Karpas-422 (cell line): Measurements from ENCODE around the gene YTHDF1. TPM values are rescaled to one million over a fixed set of nuclear protein-coding genes. Genes with fewer than 3 reads are reported as not detected.

ENCODE experiments used
- DNase-seq: peaks from one replicate; pipeline ENCODE4 v3.0.0-alpha.2; 2015
- H2AFZ ChIP-seq: fragments of 200-600 bp; sonication (generic); 2 replicates; pipeline ENCODE4 v1.6.1; 2014; ENCODE audit warnings: antibody characterized with exemption, low read length, mixed read lengths
- H3K27ac ChIP-seq: fragments of 200-600 bp; sonication (generic); 2 replicates; pipeline ENCODE4 v1.5.1; 2014; ENCODE audit warnings: mild to moderate bottlenecking, low read length, moderate library complexity
- H3K27me3 ChIP-seq: fragments of 200-600 bp; sonication (generic); 2 replicates; pipeline ENCODE4 v1.6.1; 2014; ENCODE audit warnings: low read length, mixed read lengths
- H3K36me3 ChIP-seq: fragments of 200-600 bp; sonication (generic); 2 replicates; pipeline ENCODE4 v1.6.1; 2014; ENCODE audit warnings: low read length, mixed read lengths; ENCODE audit not compliant: insufficient read depth
- H3K4me1 ChIP-seq: fragments of 200-600 bp; sonication (generic); 2 replicates; pipeline ENCODE4 v1.6.1; 2014; ENCODE audit warnings: mild to moderate bottlenecking, low read length, mixed read lengths
- H3K4me2 ChIP-seq: fragments of 200-600 bp; sonication (generic); 2 replicates; pipeline ENCODE4 v1.6.1; 2014; ENCODE audit warnings: low read length, low read depth, mild to moderate bottlenecking; ENCODE audit not compliant: poor library complexity, severe bottlenecking
- H3K4me3 ChIP-seq: fragments of 200-600 bp; sonication (generic); 2 replicates; pipeline ENCODE4 v1.5.1; 2014; ENCODE audit warnings: mild to moderate bottlenecking, antibody characterized with exemption, low read length, mixed read lengths
- H3K79me2 ChIP-seq: fragments of 200-600 bp; sonication (generic); 2 replicates; pipeline ENCODE4 v1.6.1; 2014; ENCODE audit warnings: mild to moderate bottlenecking, low read length, mixed read lengths
- H3K9ac ChIP-seq: fragments of 200-600 bp; sonication (generic); 2 replicates; pipeline ENCODE4 v1.6.0; 2014; ENCODE audit warnings: low read length
- H3K9me2 ChIP-seq: fragments of 200-600 bp; sonication (generic), shearing (Covaris generic); replicated peaks from 2 replicates; pipeline ENCODE4 v1.6.0; 2014; ENCODE audit warnings: mild to moderate bottlenecking, low read length, moderate library complexity; ENCODE audit not compliant: insufficient read depth
- H3K9me3 ChIP-seq: fragments of 300-700, 200-600 bp; sonication (generic); 2 replicates; pipeline ENCODE4 v1.6.1; 2014; ENCODE audit warnings: low read length, mixed read lengths
- H4K20me1 ChIP-seq: fragments of 200-600 bp; sonication (generic); 2 replicates; pipeline ENCODE4 v1.6.1; 2014; ENCODE audit warnings: mild to moderate bottlenecking, antibody characterized with exemption, low read length, low read depth; ENCODE audit not compliant: insufficient read depth
- total RNA-seq: library from RNA; depleted of rRNA; stranded (reverse); fragments of >200 nt; shearing (Covaris generic); gene quantifications from 2 replicates; pipeline ENCODE4 v1.2.3, GENCODE V29; 2014; ENCODE audit warnings: low replicate concordance

Gene YTHDF1
- total RNA-seq, 1 experiment from 2014 or later = 24.1 TPM

DNA sequence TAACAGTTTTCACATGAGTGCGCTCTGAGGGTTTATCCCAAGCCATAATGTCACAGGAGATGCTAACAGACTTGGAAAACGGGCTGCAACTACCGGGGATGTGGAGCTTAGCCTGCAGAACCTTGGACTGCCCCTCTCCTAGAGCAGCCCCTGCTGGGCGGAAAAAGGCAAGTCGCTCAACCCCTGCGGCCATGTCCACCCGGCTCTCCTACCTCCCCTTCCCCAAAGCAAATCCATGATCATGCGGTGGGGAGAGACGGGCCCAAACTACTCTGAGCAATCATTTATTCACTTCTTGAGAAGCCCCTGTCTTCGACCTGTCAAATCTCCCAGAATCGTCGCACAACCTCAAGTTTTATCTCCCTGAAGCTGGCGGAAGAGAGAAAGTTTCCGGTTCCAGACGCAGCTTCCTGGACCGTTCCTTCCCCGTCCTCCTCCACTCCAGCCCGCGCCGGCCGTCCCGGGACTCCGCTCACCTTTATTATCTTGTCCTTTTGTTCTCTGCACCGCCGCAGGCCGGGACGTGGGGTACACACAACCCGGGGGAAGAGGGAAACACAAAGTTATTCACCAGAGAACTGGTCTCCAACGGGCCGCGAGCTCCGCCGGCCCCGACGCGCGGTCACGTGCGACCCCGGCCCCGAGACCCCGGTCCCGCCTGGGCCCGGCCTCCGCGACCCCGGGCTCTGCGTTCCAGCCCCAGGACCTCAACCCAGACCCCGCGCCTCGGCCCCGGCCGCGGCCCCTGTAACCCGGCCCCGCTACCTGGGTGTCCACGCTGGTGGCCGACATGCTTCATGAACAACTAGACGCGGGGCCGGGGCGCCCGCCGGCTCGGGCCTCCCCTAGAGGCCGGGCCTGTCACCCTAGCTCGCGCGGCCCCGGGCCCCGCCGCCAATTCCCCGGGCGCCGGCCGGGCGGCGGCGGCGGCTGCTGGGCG, 560 bp downstream of the YTHDF1 start:
- Histone ChIP-seq H2AFZ (no peak overlapping the region), H3K27me3 (no peaks in the 10 kb centered on the region), H3K27ac (peak overlapping the region; percentile 47), H3K9me2 (no peaks in the 10 kb centered on the region), H3K79me2 (peaks cover 53% of the 10 kb centered on the region), H3K36me3 (peaks cover 21% of the 10 kb centered on the region), H3K4me2 (peak overlapping the region; percentile 74), H3K4me1 (peaks cover 22% of the 10 kb centered on the region), H3K9me3 (no peaks in the 10 kb centered on the region), H3K4me3 (peak overlapping the region; percentile 88), H3K9ac (peak overlapping the region; percentile 98), H4K20me1 (peaks cover 32% of the 10 kb centered on the region)
- peak; percentile 66 for DNase-seq

GRCh38 chr20:63214514-63214913, 1.4 kb downstream of the YTHDF1 start:
- peaks cover 24% of the 10 kb centered on the region for H3K36me3 ChIP-seq
- no peaks in the 10 kb centered on the region for H3K27me3 ChIP-seq
- H3K4me2 ChIP-seq = peak overlapping the region; percentile 74
- no peaks in the 10 kb centered on the region for H3K9me3 ChIP-seq
- no peak overlapping the region for H3K27ac ChIP-seq
- DNase-seq = no peak
- H2AFZ ChIP-seq = no peak overlapping the region
- no peaks in the 10 kb centered on the region for H3K9me2 ChIP-seq
- peaks cover 62% of the 10 kb centered on the region for H3K79me2 ChIP-seq
- peak overlapping the region; percentile 88 for H3K4me3 ChIP-seq
- H3K9ac ChIP-seq = peak overlapping the region; percentile 98
- H4K20me1 ChIP-seq = peaks cover 38% of the 10 kb centered on the region
- H3K4me1 ChIP-seq = peaks cover 22% of the 10 kb centered on the region

DNA sequence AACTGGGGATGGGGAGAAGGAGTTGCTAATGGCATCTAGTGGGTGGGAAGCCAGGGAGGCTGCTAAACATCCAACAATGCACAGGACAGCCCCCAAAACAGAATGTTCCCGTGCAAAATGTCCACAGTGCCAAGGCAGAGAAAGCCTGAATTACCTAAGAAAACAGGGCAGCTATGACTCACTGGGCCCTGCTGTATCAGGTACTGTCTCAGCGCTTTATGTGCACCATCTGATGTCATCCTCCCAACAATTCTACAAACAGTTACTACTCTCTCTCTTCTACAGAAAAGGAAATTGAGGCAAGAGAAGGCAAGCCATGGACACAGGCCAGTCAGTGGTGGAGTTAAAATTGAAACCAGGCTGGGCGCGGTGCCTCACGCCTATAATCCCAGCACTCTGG, 3.1 kb downstream of the YTHDF1 start:
- DNase-seq = no peak
- Histone ChIP-seq H3K9me2 (no peaks in the 10 kb centered on the region), H2AFZ (no peak overlapping the region), H3K27ac (no peak overlapping the region), H3K79me2 (peaks cover 79% of the 10 kb centered on the region), H3K9me3 (no peaks in the 10 kb centered on the region), H4K20me1 (peaks cover 40% of the 10 kb centered on the region), H3K36me3 (peaks cover 24% of the 10 kb centered on the region), H3K9ac (no peak overlapping the region), H3K27me3 (no peaks in the 10 kb centered on the region), H3K4me1 (peaks cover 22% of the 10 kb centered on the region), H3K4me3 (no peak overlapping the region), H3K4me2 (no peak overlapping the region)

- H4K20me1 ChIP-seq = peaks cover 43% of the 10 kb centered on the region
- peaks cover 24% of the 10 kb centered on the region for H3K36me3 ChIP-seq
- no peak overlapping the region for H3K27ac ChIP-seq
- no peaks in the 10 kb centered on the region for H3K9me2 ChIP-seq
- no peak overlapping the region for H3K9ac ChIP-seq
- no peaks in the 10 kb centered on the region for H3K27me3 ChIP-seq
- no peak for DNase-seq
- no peak overlapping the region for H2AFZ ChIP-seq
- H3K9me3 ChIP-seq = no peaks in the 10 kb centered on the region
- peaks cover 22% of the 10 kb centered on the region for H3K4me1 ChIP-seq
- no peak overlapping the region for H3K4me2 ChIP-seq
- H3K4me3 ChIP-seq = no peak overlapping the region
- H3K79me2 ChIP-seq = peaks cover 83% of the 10 kb centered on the region
Observed at GRCh38 chr20:63212393-63212730, 3.6 kb downstream of the YTHDF1 start.

- peaks cover 57% of the 10 kb centered on the region for H4K20me1 ChIP-seq
- no peak for DNase-seq
- H3K79me2 ChIP-seq = peaks cover 96% of the 10 kb centered on the region
- H3K27me3 ChIP-seq = no peaks in the 10 kb centered on the region
- H3K4me1 ChIP-seq = peaks cover 11% of the 10 kb centered on the region
- H3K9me2 ChIP-seq = no peaks in the 10 kb centered on the region
- peaks cover 24% of the 10 kb centered on the region for H3K36me3 ChIP-seq
- H2AFZ ChIP-seq = no peak overlapping the region
- H3K9me3 ChIP-seq = no peaks in the 10 kb centered on the region
- H3K4me3 ChIP-seq = no peak overlapping the region
- H3K4me2 ChIP-seq = no peak overlapping the region
- no peak overlapping the region for H3K27ac ChIP-seq
- H3K9ac ChIP-seq = no peak overlapping the region
Observed at GRCh38 chr20:63210011-63210605, 5.8 kb downstream of the YTHDF1 start.

- Histone ChIP-seq H4K20me1 (peaks cover 70% of the 10 kb centered on the region), H3K9ac (no peak overlapping the region)
Observed at GRCh38 chr20:63208346-63208909, 7.5 kb downstream of the YTHDF1 start.

GRCh38 chr20:63206878-63207277, 9.1 kb downstream of the YTHDF1 start:
- Histone ChIP-seq H3K4me3 (no peak overlapping the region), H4K20me1 (peaks cover 66% of the 10 kb centered on the region), H3K9me2 (no peaks in the 10 kb centered on the region), H3K4me2 (no peak overlapping the region), H2AFZ (no peak overlapping the region), H3K27me3 (no peaks in the 10 kb centered on the region), H3K79me2 (peaks cover 94% of the 10 kb centered on the region), H3K36me3 (peaks cover 7% of the 10 kb centered on the region; the same call in 1 of the 2 replicates), H3K27ac (no peak overlapping the region), H3K9ac (no peak overlapping the region), H3K9me3 (no peaks in the 10 kb centered on the region), H3K4me1 (no peaks in the 10 kb centered on the region)
- DNase-seq = no peak

More at GRCh38 chr20:63208346-63208909, 7.5 kb downstream of the YTHDF1 start:
- no peak overlapping the region for H3K4me3 ChIP-seq
- no peak overlapping the region for H3K4me2 ChIP-seq
- no peaks in the 10 kb centered on the region for H3K4me1 ChIP-seq
- DNase-seq = no peak
- no peak overlapping the region for H3K27ac ChIP-seq
- peaks cover 96% of the 10 kb centered on the region for H3K79me2 ChIP-seq
- H2AFZ ChIP-seq = no peak overlapping the region
- H3K36me3 ChIP-seq = peaks cover 17% of the 10 kb centered on the region; the same call in 1 of the 2 replicates
- no peaks in the 10 kb centered on the region for H3K9me3 ChIP-seq
- H3K9me2 ChIP-seq = no peaks in the 10 kb centered on the region
- H3K27me3 ChIP-seq = no peaks in the 10 kb centered on the region

- Histone ChIP-seq H3K9me2 (no peaks in the 10 kb centered on the region), H3K36me3 (peaks cover 12% of the 10 kb centered on the region; the same call in 1 of the 2 replicates), H3K9ac (no peak overlapping the region), H3K27ac (no peak overlapping the region), H3K79me2 (peaks cover 94% of the 10 kb centered on the region), H2AFZ (no peak overlapping the region), H3K4me3 (no peak overlapping the region), H4K20me1 (peaks cover 65% of the 10 kb centered on the region), H3K4me1 (no peaks in the 10 kb centered on the region), H3K27me3 (no peaks in the 10 kb centered on the region), H3K4me2 (no peak overlapping the region), H3K9me3 (no peaks in the 10 kb centered on the region)
- DNase-seq = no peak
Observed at GRCh38 chr20:63205896-63206295, 10.0 kb downstream of the YTHDF1 start.
